HepG2 (cell line): Measurements from ENCODE around the gene FMNL1. TPM values are rescaled to one million over a fixed set of nuclear protein-coding genes. Genes with fewer than 3 reads are reported as not detected.
A peak's percentile ranks its signal among the peaks of the same experiment; 100 is the strongest.

Experiments
- DMAP1 ChIP-seq: IDR thresholded peaks from 2 replicates; pipeline ENCODE4 v1.6.1; 2016
- GATAD2A ChIP-seq: IDR thresholded peaks from 2 replicates; pipeline ENCODE4 v1.6.1; 2016
- HNF1A ChIP-seq, 2 experiments: sonication (generic) in 1 of 2; formaldehyde crosslinking in 1 of 2; IDR thresholded peaks; 2 replicates each; pipeline versions ENCODE4 v1.4.0 to v1.6.1; 2016 to 2020; ENCODE audit warnings: borderline replicate concordance in 1 of 2, low read depth in 1 of 2, mild to moderate bottlenecking in 1 of 2, missing genetic modification reagents in 1 of 2
- SKIL ChIP-seq: sonication (generic); formaldehyde crosslinking; IDR thresholded peaks from 2 replicates; pipeline ENCODE4 v1.8.0; 2022; ENCODE audit warnings: missing genetic modification reagents, mild to moderate bottlenecking, moderate library complexity, borderline replicate concordance
- ZMYM4 ChIP-seq: sonication (generic); formaldehyde crosslinking; IDR thresholded peaks from 2 replicates; pipeline ENCODE4 v1.8.1; 2023; ENCODE audit warnings: mild to moderate bottlenecking, missing genetic modification reagents
- ZNF414 ChIP-seq: sonication (generic); formaldehyde crosslinking; IDR thresholded peaks from 2 replicates; pipeline ENCODE4 v1.5.0; 2020; ENCODE audit warnings: missing genetic modification reagents
- ZNF782 ChIP-seq: sonication (generic); formaldehyde crosslinking; IDR thresholded peaks from 2 replicates; pipeline ENCODE4 v1.4.0; 2020; ENCODE audit warnings: missing genetic modification reagents, mild to moderate bottlenecking, borderline replicate concordance
- polyA plus RNA-seq, 8 experiments: library from polyadenylated mRNA; depleted of rRNA in 3 of 8; stranded (reverse) in 7 of 8; unstranded in 1 of 8; fragments of >200 nt; fragmentation: Illumina TruSeq in 4 of 8; extraction: Trizol in 4 of 8; gene quantifications; 2 replicates each; pipeline versions ENCODE4 v1.2.1 to v1.2.3, GENCODE V29; 2011 to 2016; ENCODE audit warnings: low read depth in 4 of 8, missing spikeins in 1 of 8, mixed read lengths in 1 of 8; ENCODE audit not compliant: insufficient read depth in 1 of 8
- total RNA-seq, 5 experiments: library from RNA; depleted of rRNA; stranded (reverse); fragments of >200 nt; fragmentation: Illumina TruSeq; extraction: Trizol; gene quantifications; 2 replicates each; pipeline ENCODE4 v1.2.3, GENCODE V29; 2016; ENCODE audit warnings: low read depth in 1 of 5
- TF ChIP-seq, protein P1 (sequence below): sonication (generic); formaldehyde crosslinking; IDR thresholded peaks from 2 replicates; pipeline ENCODE4 v1.5.0; 2020; ENCODE audit warnings: mild to moderate bottlenecking, missing genetic modification reagents, borderline replicate concordance
- TF ChIP-seq, protein P2 (sequence below): sonication (generic); formaldehyde crosslinking; conservative IDR thresholded peaks from 2 replicates; pipeline ENCODE4 v1.4.0; 2020; ENCODE audit warnings: mild to moderate bottlenecking, missing genetic modification reagents, moderate library complexity

Gene FMNL1
- total and polyA plus RNA-seq, 2 of the 13 experiments (the other 11 are each of a cell fraction or from before 2014, with no cell fraction given) = 0.53 to 0.70 TPM

GRCh38 chr17:45201880-45202279, 19.8 kb upstream of the FMNL1 start (continued):
- TF ChIP-seq HNF1A (IDR thresholded peaks at IDR 0.05; ENCODE audit: low read depth) = 0 out of 2 replicates have a peak, but pooled peaks have one; percentile 19
- TF ChIP-seq HNF1A (CRISPR knock-in tag; IDR thresholded peaks at IDR 0.05; ENCODE audit: borderline replicate concordance) = peak; percentile 76; the same call in 1 of the 2 replicates
- TF ChIP-seq ZNF782 = peak; percentile 78; the same call in 1 of the 2 replicates
- TF ChIP-seq GATAD2A = peak; percentile 98
- TF ChIP-seq, protein P1, sequence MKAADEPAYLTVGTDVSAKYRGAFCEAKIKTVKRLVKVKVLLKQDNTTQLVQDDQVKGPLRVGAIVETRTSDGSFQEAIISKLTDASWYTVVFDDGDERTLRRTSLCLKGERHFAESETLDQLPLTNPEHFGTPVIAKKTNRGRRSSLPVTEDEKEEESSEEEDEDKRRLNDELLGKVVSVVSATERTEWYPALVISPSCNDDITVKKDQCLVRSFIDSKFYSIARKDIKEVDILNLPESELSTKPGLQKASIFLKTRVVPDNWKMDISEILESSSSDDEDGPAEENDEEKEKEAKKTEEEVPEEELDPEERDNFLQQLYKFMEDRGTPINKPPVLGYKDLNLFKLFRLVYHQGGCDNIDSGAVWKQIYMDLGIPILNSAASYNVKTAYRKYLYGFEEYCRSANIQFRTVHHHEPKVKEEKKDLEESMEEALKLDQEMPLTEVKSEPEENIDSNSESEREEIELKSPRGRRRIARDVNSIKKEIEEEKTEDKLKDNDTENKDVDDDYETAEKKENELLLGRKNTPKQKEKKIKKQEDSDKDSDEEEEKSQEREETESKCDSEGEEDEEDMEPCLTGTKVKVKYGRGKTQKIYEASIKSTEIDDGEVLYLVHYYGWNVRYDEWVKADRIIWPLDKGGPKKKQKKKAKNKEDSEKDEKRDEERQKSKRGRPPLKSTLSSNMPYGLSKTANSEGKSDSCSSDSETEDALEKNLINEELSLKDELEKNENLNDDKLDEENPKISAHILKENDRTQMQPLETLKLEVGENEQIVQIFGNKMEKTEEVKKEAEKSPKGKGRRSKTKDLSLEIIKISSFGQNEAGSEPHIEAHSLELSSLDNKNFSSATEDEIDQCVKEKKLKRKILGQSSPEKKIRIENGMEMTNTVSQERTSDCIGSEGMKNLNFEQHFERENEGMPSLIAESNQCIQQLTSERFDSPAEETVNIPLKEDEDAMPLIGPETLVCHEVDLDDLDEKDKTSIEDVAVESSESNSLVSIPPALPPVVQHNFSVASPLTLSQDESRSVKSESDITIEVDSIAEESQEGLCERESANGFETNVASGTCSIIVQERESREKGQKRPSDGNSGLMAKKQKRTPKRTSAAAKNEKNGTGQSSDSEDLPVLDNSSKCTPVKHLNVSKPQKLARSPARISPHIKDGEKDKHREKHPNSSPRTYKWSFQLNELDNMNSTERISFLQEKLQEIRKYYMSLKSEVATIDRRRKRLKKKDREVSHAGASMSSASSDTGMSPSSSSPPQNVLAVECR (CRISPR knock-in tag) = peak; percentile 47; the same call in 1 of the 2 replicates
- peak; percentile 98 for TF ChIP-seq SKIL (CRISPR knock-in tag)
- peak; percentile 74 for TF ChIP-seq ZMYM4 (CRISPR knock-in tag)
- TF ChIP-seq, protein P2, sequence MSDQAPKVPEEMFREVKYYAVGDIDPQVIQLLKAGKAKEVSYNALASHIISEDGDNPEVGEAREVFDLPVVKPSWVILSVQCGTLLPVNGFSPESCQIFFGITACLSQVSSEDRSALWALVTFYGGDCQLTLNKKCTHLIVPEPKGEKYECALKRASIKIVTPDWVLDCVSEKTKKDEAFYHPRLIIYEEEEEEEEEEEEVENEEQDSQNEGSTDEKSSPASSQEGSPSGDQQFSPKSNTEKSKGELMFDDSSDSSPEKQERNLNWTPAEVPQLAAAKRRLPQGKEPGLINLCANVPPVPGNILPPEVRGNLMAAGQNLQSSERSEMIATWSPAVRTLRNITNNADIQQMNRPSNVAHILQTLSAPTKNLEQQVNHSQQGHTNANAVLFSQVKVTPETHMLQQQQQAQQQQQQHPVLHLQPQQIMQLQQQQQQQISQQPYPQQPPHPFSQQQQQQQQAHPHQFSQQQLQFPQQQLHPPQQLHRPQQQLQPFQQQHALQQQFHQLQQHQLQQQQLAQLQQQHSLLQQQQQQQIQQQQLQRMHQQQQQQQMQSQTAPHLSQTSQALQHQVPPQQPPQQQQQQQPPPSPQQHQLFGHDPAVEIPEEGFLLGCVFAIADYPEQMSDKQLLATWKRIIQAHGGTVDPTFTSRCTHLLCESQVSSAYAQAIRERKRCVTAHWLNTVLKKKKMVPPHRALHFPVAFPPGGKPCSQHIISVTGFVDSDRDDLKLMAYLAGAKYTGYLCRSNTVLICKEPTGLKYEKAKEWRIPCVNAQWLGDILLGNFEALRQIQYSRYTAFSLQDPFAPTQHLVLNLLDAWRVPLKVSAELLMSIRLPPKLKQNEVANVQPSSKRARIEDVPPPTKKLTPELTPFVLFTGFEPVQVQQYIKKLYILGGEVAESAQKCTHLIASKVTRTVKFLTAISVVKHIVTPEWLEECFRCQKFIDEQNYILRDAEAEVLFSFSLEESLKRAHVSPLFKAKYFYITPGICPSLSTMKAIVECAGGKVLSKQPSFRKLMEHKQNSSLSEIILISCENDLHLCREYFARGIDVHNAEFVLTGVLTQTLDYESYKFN = peak; percentile 72
- TF ChIP-seq ZNF414 = peak; percentile 72
- TF ChIP-seq DMAP1 (CRISPR knock-in tag) = peak; percentile 64; the same call in 1 of the 2 replicates
